ENCODE data around the gene DENND2A.

DNA sequence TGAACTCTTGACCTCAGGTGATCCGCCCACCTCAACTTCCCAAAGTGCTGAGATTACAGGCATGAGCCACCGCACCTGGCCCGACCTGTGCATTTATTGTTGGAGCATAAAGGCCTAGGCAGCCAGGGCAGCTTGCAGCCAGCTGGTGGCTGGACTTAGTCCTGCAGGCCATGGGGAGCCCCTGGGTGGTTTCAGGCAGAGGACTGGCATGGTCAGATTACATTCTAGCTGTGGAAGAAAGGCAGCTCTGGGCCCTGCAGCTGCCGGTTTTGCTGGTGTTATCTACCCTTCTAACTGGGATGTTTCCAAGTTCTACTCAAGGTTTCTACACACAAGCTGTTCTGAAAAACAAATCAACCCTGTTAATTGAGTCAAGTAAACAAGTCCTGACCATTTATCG lies 138.6 kb downstream of the DENND2A start:
- TF ChIP-seq CTCF (conservative IDR thresholded peaks at IDR 0.05; ENCODE audit: low read depth, low read length) (no peak), POLR2A (IDR thresholded peaks at IDR 0.05; ENCODE audit: low read depth, low read length) (no peak), MXI1 (IDR thresholded peaks at IDR 0.05; ENCODE audit: borderline replicate concordance, low read depth, low read length) (no peak), RAD21 (IDR thresholded peaks at IDR 0.05; ENCODE audit: low read length) (no peak), RFX5 (IDR thresholded peaks at IDR 0.05; ENCODE audit: low read depth, low read length) (no peak), CEBPB (IDR thresholded peaks at IDR 0.05; ENCODE audit: low read depth, low read length) (no peak), RCOR1 (IDR thresholded peaks at IDR 0.05; ENCODE audit: insufficient replicate concordance, low read length) (no peak), SMC3 (IDR thresholded peaks at IDR 0.05; ENCODE audit: low read depth, low read length) (no peak), USF2 (IDR thresholded peaks at IDR 0.05; ENCODE audit: low read depth, low read length) (no peak), NFE2L2 (IDR thresholded peaks at IDR 0.05; ENCODE audit: low read depth, low read length) (no peak), BHLHE40 (IDR thresholded peaks at IDR 0.05; ENCODE audit: low read depth, low read length) (no peak), FOS (IDR thresholded peaks at IDR 0.05; ENCODE audit: low read depth, low read length) (no peak)
- TF ChIP-seq, protein P1, sequence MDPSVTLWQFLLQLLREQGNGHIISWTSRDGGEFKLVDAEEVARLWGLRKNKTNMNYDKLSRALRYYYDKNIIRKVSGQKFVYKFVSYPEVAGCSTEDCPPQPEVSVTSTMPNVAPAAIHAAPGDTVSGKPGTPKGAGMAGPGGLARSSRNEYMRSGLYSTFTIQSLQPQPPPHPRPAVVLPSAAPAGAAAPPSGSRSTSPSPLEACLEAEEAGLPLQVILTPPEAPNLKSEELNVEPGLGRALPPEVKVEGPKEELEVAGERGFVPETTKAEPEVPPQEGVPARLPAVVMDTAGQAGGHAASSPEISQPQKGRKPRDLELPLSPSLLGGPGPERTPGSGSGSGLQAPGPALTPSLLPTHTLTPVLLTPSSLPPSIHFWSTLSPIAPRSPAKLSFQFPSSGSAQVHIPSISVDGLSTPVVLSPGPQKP (IDR thresholded peaks at IDR 0.05; ENCODE audit: borderline replicate concordance, low read depth, low read length) = no peak

All from IMR-90 (cell line).